Aorta (tissue), 5 donors: ENCODE data around the gene CMTM4. TPM values are rescaled to one million over a fixed set of nuclear protein-coding genes. Genes with fewer than 3 reads are reported as not detected.

Experiments used
- ATAC-seq: fragments of 200-7000 bp; cut with Tn5 transposase; one replicate; pipeline ENCODE4 v1.9.1; 2022; ENCODE audit warnings: moderate library complexity; ENCODE audit not compliant: low FRiP score
- DNase-seq, 2 donors: peaks; one replicate each; pipeline ENCODE4 v3.0.0-alpha.2; 2020
- H3K27ac ChIP-seq, 2 donors: one replicate each; pipeline ENCODE4 v1.5.1; 2013; ENCODE audit warnings: low read length in 2 of 2, mild to moderate bottlenecking in 2 of 2, moderate library complexity in 2 of 2, control low read depth in 1 of 2, inconsistent platforms in 1 of 2, low read depth in 1 of 2
- H3K27me3 ChIP-seq, 2 donors: one replicate each; pipeline ENCODE4 v1.6.1; 2013; ENCODE audit warnings: control low read depth in 1 of 2, low read length in 1 of 2, mild to moderate bottlenecking in 1 of 2, moderate library complexity in 1 of 2; ENCODE audit not compliant: insufficient read depth in 2 of 2, control insufficient read depth in 1 of 2
- H3K36me3 ChIP-seq, 2 donors: one replicate each; pipeline ENCODE4 v1.6.1; 2013; ENCODE audit warnings: control low read depth in 1 of 2, low read length in 1 of 2, mild to moderate bottlenecking in 1 of 2; ENCODE audit not compliant: insufficient read depth in 2 of 2, control insufficient read depth in 1 of 2
- H3K4me1 ChIP-seq, 2 donors: one replicate each; pipeline ENCODE4 v1.6.1; 2013; ENCODE audit warnings: low read length in 2 of 2, control low read depth in 1 of 2, mild to moderate bottlenecking in 1 of 2, moderate library complexity in 1 of 2; ENCODE audit not compliant: insufficient read depth in 2 of 2, control insufficient read depth in 1 of 2
- H3K4me3 ChIP-seq, 2 donors: one replicate each; pipeline ENCODE4 v1.5.1; 2013; ENCODE audit warnings: low read length in 2 of 2, control low read depth in 1 of 2, mild to moderate bottlenecking in 1 of 2
- H3K9me3 ChIP-seq: one replicate; pipeline ENCODE4 v1.6.1; 2013; ENCODE audit warnings: mild to moderate bottlenecking, low read length; ENCODE audit not compliant: control insufficient read depth
- WGBS, 2 donors: extraction: QIAGEN DNeasy Blood & Tissue Kit; methylation state at CpG; one replicate each; pipeline ENCODE4 v1.1.7; 2013; 5-methylcytosine and 5-hydroxymethylcytosine counted together
- intact Hi-C, 2 donors: fragments of 100-400 bp; cut with DNase I; formaldehyde crosslinking; loops; one replicate each; pipeline versions ENCODE4 v1.14.2 to v1.15.0; 2022
- polyA plus RNA-seq, 2 donors: library from polyadenylated mRNA; stranded (reverse); fragments of 200-250 nt; gene quantifications; one replicate each; pipeline ENCODE4 v1.2.3, GENCODE V29; 2013
- total RNA-seq, 2 donors: library from RNA; stranded (reverse); fragmentation: NEBNext Ultra II Directional; extraction: Animal tissue kit (Norgen Biotek cat#: 25700); gene quantifications; one replicate each; pipeline ENCODE4 v1.2.1, GENCODE V29; 2021
- donor health status: healthy with polysubstance abuse.
- donor health status: Bipolar disorder and iron deficiency.
- donor health status: DM: no; HTN: no; CAD: no.
- donor health status: DM: no; HTN: no; CAD: no.
- donor health status: DM: yes; HTN: yes; CAD: no.

CMTM4 gene
- total and polyA plus RNA-seq, 4 donors: 8.9 to 24.9 (median 13.5) TPM

- WGBS, 2 donors: 84 to 88% methylated on average over 8 of the region's 8 CpGs
- ATAC-seq: no peak
- no peak overlapping the region for H3K4me3 ChIP-seq
These were observed 76.1 kb downstream of the CMTM4 start for GRCh38 chr16:66620429-66620795.

GRCh38 chr16:66619534-66620428, 76.8 kb downstream of the CMTM4 start:
- H3K4me3 ChIP-seq: no peak overlapping the region
- H3K9me3 ChIP-seq: no peaks in the 10 kb centered on the region
- ATAC-seq (no peak), DNase-seq (no peak)
- no peak overlapping the region for H3K27ac ChIP-seq
- intact Hi-C loops: no loop called here
- H3K4me1 ChIP-seq: peaks cover 0 to 4% of the 10 kb centered on the region in 2 donors
- 76 to 82% methylated on average over 12 of the region's 12 CpGs for WGBS, 2 donors
- H3K36me3 ChIP-seq: peaks cover 0 to 2% of the 10 kb centered on the region in 2 donors
- no peaks in the 10 kb centered on the region for H3K27me3 ChIP-seq

More at GRCh38 chr16:66620429-66620795, 76.1 kb downstream of the CMTM4 start:
- intact Hi-C loops: no loop called here
- no peak for DNase-seq
- Histone ChIP-seq H3K4me1 (peaks cover 0 to 4% of the 10 kb centered on the region in 2 donors), H3K9me3 (no peaks in the 10 kb centered on the region), H3K36me3 (peaks cover 0 to 2% of the 10 kb centered on the region in 2 donors), H3K27ac (no peak overlapping the region), H3K27me3 (no peaks in the 10 kb centered on the region)

- Histone ChIP-seq H3K27ac (peak overlapping the region in 1 of 2 donors; percentile 19), H3K4me3 (no peak overlapping the region), H3K36me3 (peaks cover 0 to under 1% of the 10 kb centered on the region in 2 donors), H3K27me3 (no peaks in the 10 kb centered on the region), H3K4me1 (peaks cover 0 to 4% of the 10 kb centered on the region in 2 donors), H3K9me3 (no peaks in the 10 kb centered on the region)
- ATAC-seq: peak; percentile 71
- intact Hi-C loops: no loop called here
- peak; percentile 76 to 81 for DNase-seq
- 11 to 13% methylated on average over 10 of the region's 10 CpGs for WGBS, 2 donors
These were observed 77.8 kb downstream of the CMTM4 start for GRCh38 chr16:66618588-66619375.

DNA sequence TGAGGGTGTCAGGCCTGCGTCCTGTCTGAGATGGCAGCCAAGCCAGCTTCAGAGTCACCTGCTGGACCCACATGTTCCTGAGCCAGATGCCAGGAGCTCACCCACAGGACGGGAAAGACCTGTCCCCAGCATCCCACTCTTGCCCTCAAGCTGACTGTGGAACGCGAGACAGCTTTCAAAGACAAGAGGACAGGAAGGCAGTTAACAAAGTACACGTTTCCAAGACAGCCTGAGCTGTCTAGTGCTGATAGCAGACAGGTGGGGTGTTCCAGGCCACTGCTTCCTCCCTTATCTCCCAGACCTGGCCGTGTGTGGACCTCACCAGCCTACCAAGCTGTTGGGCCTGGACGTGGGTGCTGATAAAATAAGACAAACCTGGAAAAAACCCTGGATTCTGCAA, 78.8 kb downstream of the CMTM4 start:
- ATAC-seq (no peak), DNase-seq (no peak)
- H3K4me1 ChIP-seq: peaks cover 0 to 4% of the 10 kb centered on the region in 2 donors
- no peak overlapping the region for H3K4me3 ChIP-seq
- H3K27me3 ChIP-seq: no peaks in the 10 kb centered on the region
- no peaks in the 10 kb centered on the region for H3K36me3 ChIP-seq
- H3K27ac ChIP-seq: no peak overlapping the region
- no peaks in the 10 kb centered on the region for H3K9me3 ChIP-seq
- WGBS, 2 donors: 79 to 82% methylated on average over 7 of the region's 7 CpGs
- intact Hi-C loops: no loop called here

DNA sequence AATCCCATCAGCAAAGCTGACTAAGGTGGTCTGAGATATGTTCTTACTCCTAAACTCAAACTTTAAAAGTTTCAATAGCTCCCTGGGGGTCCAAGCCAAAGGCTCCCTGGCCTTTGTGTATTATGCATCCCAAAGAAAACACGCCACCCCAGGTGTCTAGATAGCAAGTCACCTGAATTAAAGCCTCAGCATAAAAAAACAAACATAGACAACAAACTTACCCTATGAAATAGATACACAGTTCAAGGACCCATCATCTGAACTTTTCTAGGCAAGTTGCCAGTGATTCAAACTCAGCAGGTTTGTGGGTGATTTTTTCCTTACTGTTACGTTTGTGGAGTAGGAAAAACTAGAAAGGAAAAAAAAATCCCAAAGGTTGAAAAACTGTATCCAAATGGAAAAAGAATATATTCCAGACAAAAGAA, 79.5 kb downstream of the CMTM4 start:
- Histone ChIP-seq H3K27ac (no peak overlapping the region), H3K4me1 (peaks cover 0 to 4% of the 10 kb centered on the region in 2 donors), H3K9me3 (no peaks in the 10 kb centered on the region), H3K36me3 (no peaks in the 10 kb centered on the region), H3K4me3 (no peak overlapping the region), H3K27me3 (no peaks in the 10 kb centered on the region)
- intact Hi-C loops: no loop called here
- ATAC-seq (no peak), DNase-seq (no peak)
- 87 to 89% methylated on average over 2 of the region's 2 CpGs for WGBS, 2 donors

- peaks cover 0 to 4% of the 10 kb centered on the region in 2 donors for H3K4me1 ChIP-seq
- DNase-seq: no peak
- H3K36me3 ChIP-seq: no peaks in the 10 kb centered on the region
- no peak for ATAC-seq
- H3K27ac ChIP-seq: no peak overlapping the region
- H3K4me3 ChIP-seq: no peak overlapping the region
- no peaks in the 10 kb centered on the region for H3K9me3 ChIP-seq
- WGBS, 2 donors: 80 to 83% methylated on average over 9 of the region's 9 CpGs
- no peaks in the 10 kb centered on the region for H3K27me3 ChIP-seq
- intact Hi-C loops: no loop called here
These were observed 80.0 kb downstream of the CMTM4 start for GRCh38 chr16:66616592-66616991.

GRCh38 chr16:66616169-66616568, 80.4 kb downstream of the CMTM4 start:
- H3K9me3 ChIP-seq: no peaks in the 10 kb centered on the region
- peaks cover 0 to 4% of the 10 kb centered on the region in 2 donors for H3K4me1 ChIP-seq
- ATAC-seq: no peak
- intact Hi-C loops: no loop called here
- no peaks in the 10 kb centered on the region for H3K27me3 ChIP-seq
- no peak for DNase-seq
- H3K36me3 ChIP-seq: no peaks in the 10 kb centered on the region
- 91 to 92% methylated on average over 4 of the region's 4 CpGs for WGBS, 2 donors
- H3K27ac ChIP-seq: no peak overlapping the region
- no peak overlapping the region for H3K4me3 ChIP-seq

GRCh38 chr16:66614161-66614802, 82.3 kb downstream of the CMTM4 start:
- DNase-seq (no peak), ATAC-seq (no peak)
- no peaks in the 10 kb centered on the region for H3K9me3 ChIP-seq
- H3K4me1 ChIP-seq: peaks cover 0 to 4% of the 10 kb centered on the region in 2 donors
- intact Hi-C loops: no loop called here
- WGBS, 2 donors: 76 to 82% methylated on average over 12 of the region's 12 CpGs
- no peak overlapping the region for H3K4me3 ChIP-seq
- H3K27me3 ChIP-seq: no peaks in the 10 kb centered on the region
- no peak overlapping the region for H3K27ac ChIP-seq
- no peaks in the 10 kb centered on the region for H3K36me3 ChIP-seq
